NCI-H524 (cell line): ENCODE data around the gene SSB.
"Not testable (repeated sequence)": the region's sequence is repeated elsewhere in the genome, so short reads cannot be mapped to it uniquely, and the experiment has no call there.

ENCODE experiments used
- DNase-seq, 2 experiments: peaks; one replicate each; lab custom pipeline; 2025; lab: John Stamatoyannopoulos, UW

SSB gene

GRCh38 chr2:169782513-169782912 lies 16.2 kb upstream of the SSB start:
- DNase-seq, result no peak

- no peak for DNase-seq
These were observed 8.1 kb upstream of the SSB start for GRCh38 chr2:169790581-169790980.

- no peak for DNase-seq
These were observed 3.5 kb upstream of the SSB start for GRCh38 chr2:169795181-169795580.

GRCh38 chr2:169796441-169796840 lies 2.2 kb upstream of the SSB start:
- DNase-seq, result no peak

- DNase-seq, result no peak
These were observed 1.1 kb upstream of the SSB start for GRCh38 chr2:169797601-169798000.

GRCh38 chr2:169798397-169798717 lies 314 bp upstream of the SSB start:
- DNase-seq, result no peak

- DNase-seq, result no peak
These were observed 4.8 kb downstream of the SSB start for GRCh38 chr2:169803480-169803879.

- no peak for DNase-seq
These were observed 7.9 kb downstream of the SSB start for GRCh38 chr2:169806586-169806985.

GRCh38 chr2:169808221-169808620 lies 9.6 kb downstream of the SSB start:
- DNase-seq, result no peak

GRCh38 chr2:169815849-169816248 lies 17.2 kb downstream of the SSB start:
- no peak for DNase-seq

GRCh38 chr2:169816961-169817360 lies 18.3 kb downstream of the SSB start:
- not testable (repeated sequence) for DNase-seq

- not testable (repeated sequence) for DNase-seq
These were observed 18.7 kb downstream of the SSB start for GRCh38 chr2:169817369-169817768.

GRCh38 chr2:169818241-169818640 lies 19.6 kb downstream of the SSB start:
- DNase-seq, result no peak

- no peak for DNase-seq
These were observed 20.4 kb downstream of the SSB start for GRCh38 chr2:169819106-169819505.

- DNase-seq, result not testable (repeated sequence)
These were observed 21.4 kb downstream of the SSB start for GRCh38 chr2:169820101-169820500.

- DNase-seq, result no peak
These were observed 23.4 kb downstream of the SSB start for GRCh38 chr2:169822036-169822435.

- no peak for DNase-seq
These were observed 24.2 kb downstream of the SSB start for GRCh38 chr2:169822785-169823392.

GRCh38 chr2:169823996-169824372 lies 25.3 kb downstream of the SSB start:
- DNase-seq, result no peak

- DNase-seq, result peak; percentile 68 to 83
These were observed 26.0 kb downstream of the SSB start, which contains the start of gene METTL5 for GRCh38 chr2:169824373-169825333. Gene METTL5 (minus strand): TSS chr2:169824905. CDS start chr2:169824597, 308 bp downstream.

GRCh38 chr2:169827272-169828140 lies 28.8 kb downstream of the SSB start, which contains the start of gene UBR3:
Gene UBR3 (plus strand): TSS chr2:169827454. CDS start chr2:169827508, 54 bp downstream.
- DNase-seq, result peak; percentile 71 to 87

- peak; percentile 19 to 57 for DNase-seq
These were observed 29.6 kb downstream of the SSB start for GRCh38 chr2:169828141-169828811.

GRCh38 chr2:169834401-169834800 lies 35.7 kb downstream of the SSB start:
- DNase-seq, result no peak
